Stomach (tissue), 4 donors: ENCODE data around the gene PHOX2A.

ENCODE experiments used
- CTCF ChIP-seq, 7 experiments: fragments of 450-650 bp in 4 of 7; fragments of 200-600 bp in 3 of 7; sonication (generic) in 3 of 7; IDR thresholded peaks; one replicate each; pipeline ENCODE4 v1.5.1; 2016 to 2019; ENCODE audit warnings: antibody characterized with exemption in 7 of 7, control low read depth in 2 of 7, mild to moderate bottlenecking in 1 of 7
- POLR2A ChIP-seq, 4 donors: fragments of 450-650 bp; IDR thresholded peaks; one replicate each; pipeline ENCODE4 v1.6.1; 2016; ENCODE audit warnings: antibody characterized with exemption in 4 of 4, control low read depth in 2 of 4, mild to moderate bottlenecking in 1 of 4, moderate library complexity in 1 of 4
- POLR2AphosphoS5 ChIP-seq, 3 donors: sonication (generic); formaldehyde crosslinking; IDR thresholded peaks; one replicate each; pipeline ENCODE4 v1.6.1; 2016; ENCODE audit warnings: antibody characterized with exemption in 3 of 3

- TF ChIP-seq POLR2A (IDR thresholded peaks at IDR 0.05) (no peak), CTCF (IDR thresholded peaks at IDR 0.05) (no peak), POLR2AphosphoS5 (IDR thresholded peaks at IDR 0.05) (no peak)
Observed at GRCh38 chr11:72245263-72245816, 1.4 kb upstream of the PHOX2A start.
